Daoy (cell line): ENCODE measurements around the gene UGT1A1. TPM values are rescaled to one million over a fixed set of nuclear protein-coding genes. Genes with fewer than 3 reads are reported as not detected.
A peak's percentile ranks its signal among the peaks of the same experiment; 100 is the strongest.
"Not testable (repeated sequence)": the region's sequence is repeated elsewhere in the genome, so short reads cannot be mapped to it uniquely, and the experiment has no call there.

ENCODE experiments used
- DNase-seq: peaks from one replicate; pipeline ENCODE4 v3.0.0-alpha.2; 2015; ENCODE audit warnings: low read depth
- total RNA-seq: library from RNA; depleted of rRNA; stranded (reverse); fragments of >200 nt; shearing (Covaris generic); gene quantifications from 2 replicates; pipeline ENCODE4 v1.2.3, GENCODE V29; 2014; rRNA removed

The UGT1A1 gene
- total RNA-seq: 0.03 and 0.06 TPM in 2 replicates

GRCh38 chr2:233760043-233760442 lies at the start of gene UGT1A1:
TSS of gene UGT1A1 (plus strand) at chr2:233760270. CDS start at chr2:233760288, 18 bp downstream.
- DNase-seq: no peak

GRCh38 chr2:233711312-233712008 lies 48.6 kb upstream of the UGT1A1 start:
- peak; percentile 87 for DNase-seq

- DNase-seq: no peak
Measured at GRCh38 chr2:233712611-233713261, 47.3 kb upstream of the UGT1A1 start, which contains the start of gene UGT1A5. TSS of gene UGT1A5 (plus strand) at chr2:233712907. CDS start at chr2:233712992, 85 bp downstream.

- no peak for DNase-seq
Measured at GRCh38 chr2:233713262-233713615, 46.8 kb upstream of the UGT1A1 start.

- peak; percentile 49 for DNase-seq
Measured at GRCh38 chr2:233714121-233714520, 45.9 kb upstream of the UGT1A1 start.

- DNase-seq: no peak
Measured at GRCh38 chr2:233718552-233718951, 41.5 kb upstream of the UGT1A1 start, which contains the start of gene UGT1A4. TSS of gene UGT1A4 (plus strand) at chr2:233718736. CDS start at chr2:233718821, 85 bp downstream.

- no peak for DNase-seq
Measured at GRCh38 chr2:233728723-233729301, 31.3 kb upstream of the UGT1A1 start, which contains the start of gene UGT1A3. TSS of gene UGT1A3 (plus strand) at chr2:233729042. CDS start at chr2:233729127, 85 bp downstream.

GRCh38 chr2:233736868-233737653 lies 23.0 kb upstream of the UGT1A1 start:
- not testable (repeated sequence) for DNase-seq

GRCh38 chr2:233740870-233741269 lies 19.2 kb upstream of the UGT1A1 start:
- no peak for DNase-seq

- no peak for DNase-seq
Measured at GRCh38 chr2:233743464-233744259, 16.4 kb upstream of the UGT1A1 start.

GRCh38 chr2:233745073-233745755 lies 14.9 kb upstream of the UGT1A1 start:
- no peak for DNase-seq

- not testable (repeated sequence) for DNase-seq
Measured at GRCh38 chr2:233745838-233746237, 14.2 kb upstream of the UGT1A1 start.

GRCh38 chr2:233746475-233747282 lies 13.4 kb upstream of the UGT1A1 start:
- no peak for DNase-seq

- no peak for DNase-seq
Measured at GRCh38 chr2:233747283-233747544, 12.9 kb upstream of the UGT1A1 start.

- DNase-seq: not testable (repeated sequence)
Measured at GRCh38 chr2:233750689-233751088, 9.4 kb upstream of the UGT1A1 start.

GRCh38 chr2:233751212-233752009 lies 8.7 kb upstream of the UGT1A1 start:
- not testable (repeated sequence) for DNase-seq

GRCh38 chr2:233754872-233755611 lies 5.0 kb upstream of the UGT1A1 start:
- DNase-seq: no peak

- peak; percentile 47 for DNase-seq
Measured at GRCh38 chr2:233756429-233757081, 3.5 kb upstream of the UGT1A1 start.
